Subcutaneous adipose tissue (tissue), 4 donors: ENCODE results near the gene TCF4. TPM values are rescaled to one million over a fixed set of nuclear protein-coding genes. Genes with fewer than 3 reads are reported as not detected.

Source experiments
- CTCF ChIP-seq: fragments of 450-650 bp; IDR thresholded peaks from one replicate; pipeline ENCODE4 v1.5.1; 2016; ENCODE audit warnings: low read depth, mild to moderate bottlenecking, control low read depth, antibody characterized with exemption, moderate library complexity
- total RNA-seq, 4 donors: library from RNA; depleted of rRNA; stranded (reverse); fragments of >200 nt; gene quantifications; one replicate each; pipeline ENCODE4 v1.1.0, GENCODE V29; 2016

Gene TCF4
- total RNA-seq, 4 donors from 2014 or later: 110 to 250 (median 170) TPM

GRCh38 chr18:55503167-55503820 is 84.7 kb downstream of the TCF4 start:
- no peak for TF ChIP-seq CTCF

GRCh38 chr18:55501982-55502710 is 85.8 kb downstream of the TCF4 start:
- TF ChIP-seq CTCF: no peak

- TF ChIP-seq CTCF: no peak
These were observed 86.4 kb downstream of the TCF4 start for GRCh38 chr18:55501579-55501978.

- TF ChIP-seq CTCF: no peak
These were observed 87.5 kb downstream of the TCF4 start for GRCh38 chr18:55500316-55501086.

- no peak for TF ChIP-seq CTCF
These were observed 88.5 kb downstream of the TCF4 start for GRCh38 chr18:55499526-55499925.

- TF ChIP-seq CTCF: no peak
These were observed 90.1 kb downstream of the TCF4 start for GRCh38 chr18:55497825-55498403.

- no peak for TF ChIP-seq CTCF
These were observed 93.1 kb downstream of the TCF4 start for GRCh38 chr18:55494899-55495298.
